ENCODE data around the gene AKTIP. TPM values are rescaled to one million over a fixed set of nuclear protein-coding genes. Genes with fewer than 3 reads are reported as not detected.
"Not testable (repeated sequence)": the region's sequence is repeated elsewhere in the genome, so short reads cannot be mapped to it uniquely, and the experiment has no call there.

The AKTIP gene
- total RNA-seq, 1 experiment from 2014 or later, result 26.2 TPM

DNA sequence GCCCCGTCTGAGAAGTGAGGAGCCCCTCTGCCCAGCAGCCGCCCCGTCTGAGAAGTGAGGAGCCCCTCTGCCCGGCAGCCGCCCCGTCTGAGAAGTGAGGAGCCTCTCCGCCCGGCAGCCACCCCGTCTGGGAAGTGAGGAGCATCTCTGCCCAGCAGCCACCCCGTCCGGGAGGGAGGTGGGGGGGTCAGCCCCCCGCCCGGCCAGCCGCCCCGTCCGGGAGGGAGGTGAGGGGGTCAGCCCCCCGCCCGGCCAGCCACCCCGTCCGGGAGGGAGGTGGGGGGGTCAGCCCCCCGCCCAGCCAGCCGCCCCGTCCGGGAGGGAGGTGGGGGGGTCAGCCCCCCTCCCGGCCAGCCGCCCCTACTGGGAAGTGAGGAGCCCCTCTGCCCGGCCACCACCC, 36.3 kb upstream of the AKTIP start:
- not testable (repeated sequence) for H3T11ph ChIP-seq (ENCODE audit: low read length); H3K23me2 ChIP-seq (ENCODE audit: insufficient read length, low read depth, low read length, poor library complexity, severe bottlenecking); H3K9ac ChIP-seq (ENCODE audit: extremely low read depth, insufficient read length, low read length); H3K4me2 ChIP-seq (ENCODE audit: insufficient read depth, insufficient read length, low read length); H4K20me1 ChIP-seq (ENCODE audit: control insufficient read depth, insufficient read depth, insufficient read length); H3K4ac ChIP-seq (ENCODE audit: low read depth, low read length); H3K27me3 Mint-ChIP-seq (ENCODE audit: low read depth); H3K79me2 ChIP-seq (ENCODE audit: insufficient read depth, low read length); H2BK12ac ChIP-seq (ENCODE audit: insufficient read length, low read depth, low read length); H3K4me1 ChIP-seq (ENCODE audit: insufficient read depth, low read length); H4K5ac ChIP-seq (ENCODE audit: insufficient read length, low read depth, low read length); H3K4me3 Mint-ChIP-seq; H2AK5ac ChIP-seq (ENCODE audit: insufficient read length, low read length); H3K9me3 ChIP-seq (ENCODE audit: control insufficient read depth, low read depth, low read length); H4K91ac ChIP-seq (ENCODE audit: insufficient read length, low read depth, low read length); H2BK5ac ChIP-seq (ENCODE audit: insufficient read length, low read length); DNase-seq; H3K18ac ChIP-seq (ENCODE audit: insufficient read length, low read depth, low read length); H4K8ac ChIP-seq (replicated peaks; ENCODE audit: insufficient read length, low read depth, low read length); H3K56ac ChIP-seq (ENCODE audit: insufficient read length, low read depth, low read length); H2BK20ac ChIP-seq (ENCODE audit: low read depth, low read length, poor library complexity, severe bottlenecking); H3K27me3 ChIP-seq (ENCODE audit: insufficient read depth, low read length); H3K27ac Mint-ChIP-seq; H3K14ac ChIP-seq (ENCODE audit: insufficient read depth, low read length); H3K27ac ChIP-seq (ENCODE audit: insufficient read length, low read depth, low read length); H3K4me1 Mint-ChIP-seq; H2BK15ac ChIP-seq (ENCODE audit: low read depth, low read length); H2BK120ac ChIP-seq (ENCODE audit: low read depth, low read length, poor library complexity, severe bottlenecking); H2AFZ ChIP-seq (ENCODE audit: low read length); H3K79me1 ChIP-seq (ENCODE audit: insufficient read depth, low read depth, low read length, poor library complexity, severe bottlenecking); H3K23ac ChIP-seq (ENCODE audit: insufficient read length, low read depth, low read length)
- H3K36me3 Mint-ChIP-seq (ENCODE audit: insufficient read depth in 1 of 3, low read depth in 3 of 3), result peaks cover 2 to 10% (median 3%) of the 10 kb centered on the region in 3 experiments; a peak in 6 of 7 replicates
- WGBS (ENCODE audit: extremely low coverage, insufficient read length, low lambda C conversion rate), result no CpG with 5 or more reads among the region's 27 CpGs
- peaks cover 11 to 15% of the 10 kb centered on the region in 2 experiments for H3K9me3 Mint-ChIP-seq

Data from H9 (cell line).